Activated naive CD4-positive, alpha-beta T cell (primary cell): ENCODE data around the gene DUSP1.
A peak's percentile ranks its signal among the peaks of the same experiment; 100 is the strongest.
"Not testable (repeated sequence)": the region's sequence is repeated elsewhere in the genome, so short reads cannot be mapped to it uniquely, and the experiment has no call there.

Source experiments
- DNase-seq, 4 experiments: peaks; one replicate each; lab custom pipeline; 2025; lab: John Stamatoyannopoulos, UW

The DUSP1 gene

GRCh38 chr5:172770675-172771438 is at the start of gene DUSP1:
Gene DUSP1 (minus strand): TSS chr5:172771195. CDS start chr5:172770952, 243 bp downstream.
- DNase-seq: peak; percentile 85 to 98 (median 92)

- no peak for DNase-seq
These were observed 49.2 kb upstream of the DUSP1 start for GRCh38 chr5:172820046-172820767.

DNA sequence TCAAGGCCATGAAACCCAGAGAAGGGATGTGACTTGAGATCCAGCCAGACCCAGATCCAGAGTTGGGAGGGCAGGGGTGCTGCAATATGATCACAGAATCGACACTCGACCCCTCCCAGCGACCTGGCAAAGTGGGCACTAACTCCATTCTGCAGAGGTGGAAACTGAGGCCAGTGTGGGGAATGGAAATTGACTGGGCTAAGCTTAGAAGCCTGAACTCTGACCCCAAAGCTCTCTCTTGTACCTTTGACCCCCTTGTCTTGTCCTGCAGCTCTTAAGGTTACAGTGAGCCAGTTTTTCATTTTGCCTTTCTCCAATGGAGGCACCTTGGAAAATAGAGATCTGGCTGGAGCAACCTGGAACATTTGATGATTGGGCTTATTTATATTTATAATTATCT is 48.6 kb upstream of the DUSP1 start:
- no peak for DNase-seq

GRCh38 chr5:172818081-172818480 is 47.1 kb upstream of the DUSP1 start:
- no peak for DNase-seq

GRCh38 chr5:172817664-172818063 is 46.7 kb upstream of the DUSP1 start:
- DNase-seq: no peak

- no peak for DNase-seq
These were observed 46.0 kb upstream of the DUSP1 start for GRCh38 chr5:172816925-172817562.

DNA sequence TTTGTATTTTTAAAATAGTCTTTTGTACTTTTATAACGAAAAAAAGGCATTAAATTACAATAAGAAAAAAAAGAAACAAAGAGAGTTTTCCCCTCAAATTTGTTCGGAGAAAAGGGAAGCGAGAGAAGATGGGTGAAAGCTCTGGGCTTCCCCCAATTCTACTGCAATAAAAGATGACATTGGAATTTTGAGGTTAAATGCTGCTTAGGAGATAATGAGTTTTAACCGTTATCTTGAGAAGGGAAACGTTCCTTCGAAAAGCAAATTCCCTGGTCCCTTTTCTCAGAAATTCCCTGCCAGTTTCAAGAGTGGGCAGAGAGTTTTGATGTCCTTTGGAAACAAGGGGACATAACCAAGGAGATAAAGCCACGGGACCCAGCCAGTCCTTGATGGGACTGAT is 44.6 kb upstream of the DUSP1 start:
- no peak for DNase-seq

- DNase-seq: not testable (repeated sequence)
These were observed 40.0 kb upstream of the DUSP1 start for GRCh38 chr5:172810996-172811395.

DNA sequence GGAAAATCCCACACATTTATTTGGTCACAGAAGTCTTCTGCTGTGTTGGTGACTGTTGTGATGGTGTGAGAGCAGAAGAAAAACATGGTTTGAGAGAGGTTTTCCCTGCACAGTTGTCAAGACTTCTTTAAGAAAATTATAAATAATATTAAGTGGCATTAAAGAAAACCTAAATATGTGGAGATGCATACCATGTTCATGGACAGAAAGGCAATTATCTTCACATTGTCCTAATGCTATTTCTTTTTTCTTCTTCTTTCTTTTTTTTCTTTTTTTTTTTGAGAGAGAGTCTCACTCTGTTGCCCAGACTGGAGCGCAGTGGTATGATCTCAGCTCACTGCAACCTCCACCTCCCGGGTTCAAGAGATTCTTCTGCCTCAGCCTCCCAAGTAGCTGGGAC is 38.8 kb upstream of the DUSP1 start:
- DNase-seq: no peak

GRCh38 chr5:172807766-172808311 is 36.8 kb upstream of the DUSP1 start:
- DNase-seq: no peak

GRCh38 chr5:172806897-172807672 is 36.1 kb upstream of the DUSP1 start:
- DNase-seq: peak; percentile 16 to 56 (median 44)

- no peak for DNase-seq
These were observed 34.8 kb upstream of the DUSP1 start for GRCh38 chr5:172805736-172806255.

DNA sequence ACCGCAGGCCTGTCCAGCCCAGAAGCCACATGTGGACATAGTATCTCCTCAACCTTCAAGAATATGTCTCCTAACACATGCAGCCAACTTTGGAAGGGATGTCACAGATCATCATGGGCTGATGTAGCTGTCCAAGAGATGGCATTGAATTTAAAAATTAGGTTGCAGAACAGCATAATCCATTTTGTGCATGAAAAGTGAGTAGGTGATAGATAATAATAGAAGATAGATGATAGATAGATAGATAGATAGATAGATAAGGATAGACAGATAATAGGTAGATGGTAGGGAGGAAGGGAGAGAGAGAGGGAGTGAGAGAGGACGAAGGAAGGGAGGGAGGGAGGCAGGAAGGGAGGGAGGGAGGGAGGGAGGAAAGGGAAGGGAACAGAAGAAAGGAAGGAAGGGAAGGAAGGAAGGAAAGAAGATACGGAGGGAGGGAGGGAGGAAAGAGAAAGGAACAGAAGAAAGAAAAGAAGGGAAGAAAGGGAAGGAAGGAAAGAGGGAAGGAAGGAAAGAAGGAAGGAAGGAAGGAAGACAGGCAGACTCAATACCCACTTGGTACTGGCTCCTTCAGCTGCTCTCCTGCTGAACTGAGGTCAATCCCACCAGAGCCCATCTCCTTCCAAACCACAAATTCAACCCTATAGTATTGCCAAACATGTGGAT is 34.2 kb upstream of the DUSP1 start:
- DNase-seq: no peak

DNA sequence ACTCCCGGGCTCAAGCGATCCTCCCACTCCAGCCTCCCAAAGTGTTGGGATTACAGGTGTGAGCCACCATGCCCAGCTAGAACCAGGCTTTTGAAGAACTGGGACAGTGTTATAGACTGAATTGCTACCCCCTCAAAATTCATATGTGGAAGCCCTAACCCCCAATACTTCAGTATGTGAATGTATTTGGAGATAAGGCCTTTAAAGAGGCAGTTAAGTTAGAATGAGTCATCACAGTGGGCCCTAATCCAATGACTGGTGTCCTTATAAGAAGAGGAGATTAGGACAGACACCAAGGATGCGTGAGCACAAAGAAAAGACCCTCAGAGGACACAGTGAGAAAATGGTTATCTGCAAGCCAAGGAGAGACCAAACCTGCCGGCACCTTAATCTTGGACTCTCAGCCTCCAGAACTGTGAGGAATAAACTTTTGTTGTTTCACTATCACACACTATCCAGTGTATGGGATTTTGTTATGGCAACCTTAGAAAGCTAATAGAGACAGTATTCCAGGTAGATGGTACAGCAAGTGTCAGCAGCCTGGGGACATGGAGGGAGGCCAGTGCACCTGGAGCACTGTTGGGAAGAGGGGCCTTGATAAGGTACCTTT is 31.7 kb upstream of the DUSP1 start:
- DNase-seq: no peak

- no peak for DNase-seq
These were observed 31.1 kb upstream of the DUSP1 start for GRCh38 chr5:172802112-172802511.

DNA sequence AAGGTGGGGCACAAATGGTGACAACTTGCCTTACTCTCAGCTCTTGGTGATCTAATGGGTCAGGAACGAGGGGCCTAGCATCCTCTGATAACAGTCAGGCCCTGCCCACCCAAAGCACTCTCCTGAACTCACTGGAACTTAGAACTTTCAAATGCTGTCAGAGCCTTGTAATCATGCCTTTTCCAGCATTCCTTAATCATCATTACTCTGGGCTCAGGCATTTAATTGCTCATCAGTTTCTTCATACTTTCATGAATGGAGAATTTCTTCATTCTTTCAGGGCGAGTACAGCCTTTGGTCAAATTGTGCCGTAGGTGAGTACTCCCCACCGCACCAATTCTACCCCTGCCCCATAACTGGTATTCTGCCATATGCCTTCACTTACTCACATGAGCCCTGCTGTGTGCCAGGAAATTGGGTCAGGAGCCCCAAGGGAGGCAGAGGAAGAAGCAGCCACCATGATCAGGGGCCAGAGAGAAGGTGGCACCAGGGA is 30.2 kb upstream of the DUSP1 start:
- DNase-seq: no peak

DNA sequence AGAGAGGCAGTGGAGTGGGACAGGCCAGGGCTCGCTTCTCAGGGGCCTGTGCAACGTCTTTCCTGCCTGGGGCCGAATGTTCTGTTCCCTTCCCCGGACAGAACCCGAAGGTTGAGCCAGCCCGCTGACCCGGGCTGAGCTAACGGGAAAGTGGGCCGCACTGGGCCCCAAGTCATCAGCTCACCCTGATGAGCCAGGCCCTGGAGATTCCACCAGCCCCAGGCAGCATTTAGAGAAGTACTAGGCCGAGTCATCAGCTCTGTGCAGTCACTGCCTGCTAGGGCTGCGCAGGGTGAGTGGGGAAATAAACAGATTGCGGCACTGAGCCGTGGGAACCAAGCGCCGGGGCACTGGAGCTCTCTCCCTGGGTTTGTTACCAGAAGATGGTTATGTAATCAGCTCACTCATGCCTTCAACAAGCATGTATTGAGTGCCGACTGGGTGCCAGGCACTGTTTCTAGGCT is 29.1 kb upstream of the DUSP1 start:
- DNase-seq: no peak

DNA sequence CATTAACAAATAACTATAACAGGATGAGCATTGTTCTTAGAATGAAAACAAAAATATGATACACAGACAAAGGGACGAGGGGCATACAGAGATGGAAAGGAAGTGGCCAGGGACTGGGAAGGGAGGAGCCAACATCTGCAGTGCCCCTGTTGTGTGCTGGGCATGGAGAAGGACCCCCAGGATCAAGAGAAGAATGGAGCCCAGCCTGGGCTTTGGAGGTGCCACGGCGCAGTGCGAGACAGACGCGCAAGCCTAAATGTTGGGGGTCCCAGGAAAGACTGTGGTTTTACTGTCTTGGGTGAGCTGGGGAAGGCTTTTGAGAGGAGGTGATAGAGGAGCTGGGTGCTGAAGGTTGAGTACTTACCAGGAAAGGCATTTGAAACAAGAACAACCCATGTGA is 28.4 kb upstream of the DUSP1 start:
- DNase-seq: no peak

DNA sequence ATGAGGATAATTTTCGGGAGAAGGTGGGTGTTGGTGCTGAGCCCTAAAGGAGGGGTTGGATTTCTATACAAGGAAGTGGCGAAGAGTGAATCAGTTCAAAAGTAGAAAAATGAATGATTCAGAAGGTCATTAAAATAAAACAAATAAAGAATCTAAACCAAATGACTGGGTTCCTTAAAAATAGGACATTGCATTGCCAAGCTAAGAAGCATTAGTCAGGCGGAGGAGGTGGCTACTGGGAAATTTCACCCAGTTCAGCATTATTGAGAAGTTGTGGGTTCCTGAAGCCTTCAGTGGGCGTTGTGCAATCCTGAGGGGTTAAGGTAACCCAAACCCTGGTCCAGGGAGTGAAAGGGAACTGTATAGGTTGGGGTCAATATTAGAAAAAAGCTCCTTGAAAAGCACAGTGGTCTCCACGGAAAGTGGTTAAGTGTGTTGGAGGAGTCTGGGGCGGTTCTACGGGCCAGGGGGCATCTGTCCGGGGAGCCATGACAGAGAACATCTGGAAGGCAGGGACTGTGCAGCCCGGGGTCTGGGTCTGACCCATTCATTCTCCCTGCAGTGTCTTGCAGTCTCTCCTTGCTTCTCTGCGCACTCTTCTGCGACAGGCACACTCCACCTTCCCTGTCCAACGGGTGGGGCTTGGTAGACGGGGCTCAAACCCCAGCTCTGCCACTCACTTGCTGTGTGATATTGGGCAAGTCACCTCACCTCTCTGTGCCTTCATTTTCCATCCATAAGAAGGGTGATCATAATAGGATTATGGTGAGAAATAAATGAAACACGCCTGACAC is 27.6 kb upstream of the DUSP1 start:
- no peak for DNase-seq
